ENCODE data around the gene OPCML. TPM values are rescaled to one million over a fixed set of nuclear protein-coding genes. Genes with fewer than 3 reads are reported as not detected.

OPCML gene
- total RNA-seq, 4 donors from 2014 or later: 0.16 TPM; not detected in 3

GRCh38 chr11:132886335-132886734 lies 646.0 kb downstream of the OPCML start:
- TF ChIP-seq, protein P1, sequence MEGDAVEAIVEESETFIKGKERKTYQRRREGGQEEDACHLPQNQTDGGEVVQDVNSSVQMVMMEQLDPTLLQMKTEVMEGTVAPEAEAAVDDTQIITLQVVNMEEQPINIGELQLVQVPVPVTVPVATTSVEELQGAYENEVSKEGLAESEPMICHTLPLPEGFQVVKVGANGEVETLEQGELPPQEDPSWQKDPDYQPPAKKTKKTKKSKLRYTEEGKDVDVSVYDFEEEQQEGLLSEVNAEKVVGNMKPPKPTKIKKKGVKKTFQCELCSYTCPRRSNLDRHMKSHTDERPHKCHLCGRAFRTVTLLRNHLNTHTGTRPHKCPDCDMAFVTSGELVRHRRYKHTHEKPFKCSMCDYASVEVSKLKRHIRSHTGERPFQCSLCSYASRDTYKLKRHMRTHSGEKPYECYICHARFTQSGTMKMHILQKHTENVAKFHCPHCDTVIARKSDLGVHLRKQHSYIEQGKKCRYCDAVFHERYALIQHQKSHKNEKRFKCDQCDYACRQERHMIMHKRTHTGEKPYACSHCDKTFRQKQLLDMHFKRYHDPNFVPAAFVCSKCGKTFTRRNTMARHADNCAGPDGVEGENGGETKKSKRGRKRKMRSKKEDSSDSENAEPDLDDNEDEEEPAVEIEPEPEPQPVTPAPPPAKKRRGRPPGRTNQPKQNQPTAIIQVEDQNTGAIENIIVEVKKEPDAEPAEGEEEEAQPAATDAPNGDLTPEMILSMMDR (IDR thresholded peaks at IDR 0.05): no peak
- WGBS, 2 donors: 67 to 75% methylated on average over 3 to 5 of the region's 6 CpGs
- intact Hi-C loops (cut with DNase I; ENCODE audit: low total_unique reads): no loop called here
- no peak for DNase-seq (ENCODE audit: low spot score in 2 of 2)
- H3K4me3 ChIP-seq (ENCODE audit: low read depth, poor library complexity, severe bottlenecking): no peak overlapping the region

GRCh38 chr11:132883241-132883640 lies 649.1 kb downstream of the OPCML start:
- no peak overlapping the region for H3K4me3 ChIP-seq (ENCODE audit: low read depth, poor library complexity, severe bottlenecking)
- TF ChIP-seq POLR2A (IDR thresholded peaks at IDR 0.05): no peak
- TF ChIP-seq, protein P1 (IDR thresholded peaks at IDR 0.05): no peak
- intact Hi-C loops (cut with DNase I; ENCODE audit: low total_unique reads): no loop called here
- 85 to 90% methylated on average over 3 of the region's 3 CpGs for WGBS, 2 donors
- DNase-seq (ENCODE audit: low spot score in 2 of 2): no peak

DNA sequence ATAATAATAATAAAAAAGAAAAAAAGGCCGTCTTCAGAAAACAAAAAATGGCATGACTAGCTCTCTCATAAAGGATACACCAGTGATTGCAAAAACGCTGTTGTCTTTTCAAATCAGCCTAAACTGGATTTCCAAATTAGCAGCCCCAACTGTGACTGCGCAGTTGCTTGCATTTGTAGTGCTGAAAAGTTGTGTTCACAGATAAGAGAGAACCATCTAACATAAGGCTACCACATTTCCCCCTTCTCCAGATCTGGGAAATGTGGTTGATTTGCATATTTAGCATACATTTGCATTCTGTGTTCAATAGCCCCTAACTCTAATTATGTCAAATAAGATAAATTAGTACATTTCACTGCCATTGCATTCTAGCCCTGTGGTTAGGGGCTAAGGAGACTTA lies 650.7 kb downstream of the OPCML start:
- no peak for TF ChIP-seq POLR2A (IDR thresholded peaks at IDR 0.05)
- TF ChIP-seq, protein P1 (IDR thresholded peaks at IDR 0.05): no peak
- no peak for DNase-seq (ENCODE audit: low spot score in 2 of 2)
- intact Hi-C loops (cut with DNase I; ENCODE audit: low total_unique reads): no loop called here
- WGBS, 2 donors: 54 to 59% methylated on average over 3 of the region's 3 CpGs
- H3K4me3 ChIP-seq (ENCODE audit: low read depth, poor library complexity, severe bottlenecking): no peak overlapping the region

DNA sequence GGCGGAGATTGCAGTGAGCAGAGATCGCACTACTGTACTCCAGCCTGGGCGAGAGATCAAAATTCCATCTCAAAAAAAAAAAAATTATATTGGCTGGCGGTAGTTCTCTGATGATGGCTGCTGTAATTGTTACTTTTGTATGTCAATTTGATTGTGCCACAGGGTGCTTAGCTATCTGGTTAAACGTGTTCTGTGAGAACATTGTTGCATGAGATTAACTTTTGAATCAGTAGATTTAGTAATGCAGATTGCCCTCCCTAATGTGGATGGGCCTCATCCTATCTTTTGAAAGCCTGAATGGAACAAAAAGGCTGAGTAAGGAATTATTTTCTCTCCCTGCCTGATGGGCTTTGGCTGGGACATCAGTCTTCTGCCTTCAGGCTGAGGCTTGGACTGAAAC lies 654.2 kb downstream of the OPCML start:
- TF ChIP-seq, protein P1 (IDR thresholded peaks at IDR 0.05): no peak
- TF ChIP-seq POLR2A (IDR thresholded peaks at IDR 0.05): no peak
- H3K4me3 ChIP-seq (ENCODE audit: low read depth, poor library complexity, severe bottlenecking): no peak overlapping the region
- intact Hi-C loops (cut with DNase I; ENCODE audit: low total_unique reads): no loop called here
- WGBS, 2 donors: 61 to 62% methylated on average over 5 of the region's 5 CpGs
- DNase-seq (ENCODE audit: low spot score in 2 of 2): no peak

- intact Hi-C loops (cut with DNase I; ENCODE audit: low total_unique reads): no loop called here
- TF ChIP-seq POLR2A (IDR thresholded peaks at IDR 0.05): no peak
- TF ChIP-seq, protein P1 (IDR thresholded peaks at IDR 0.05): no peak
Observed at GRCh38 chr11:132876705-132877104, 655.6 kb downstream of the OPCML start.

DNA sequence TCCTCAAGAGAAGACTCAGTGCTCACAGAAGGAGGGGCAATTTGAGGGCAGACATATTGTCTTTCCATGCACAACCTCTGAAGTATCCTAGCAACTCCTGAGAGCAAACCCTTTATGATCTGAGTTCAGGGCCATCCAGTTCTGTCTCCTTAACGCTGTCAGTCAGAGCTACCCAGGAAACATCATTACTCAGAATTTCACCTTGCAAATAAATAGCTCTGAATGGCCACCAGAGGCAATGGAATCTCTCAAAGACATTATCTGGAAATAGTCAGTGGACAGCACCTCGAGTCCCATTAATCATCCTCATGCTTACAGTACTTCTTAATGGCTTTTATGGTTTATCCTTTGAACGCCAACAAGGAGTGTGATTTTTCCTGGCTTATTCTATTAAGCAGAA lies 656.1 kb downstream of the OPCML start:
- H3K4me3 ChIP-seq (ENCODE audit: low read depth, poor library complexity, severe bottlenecking): no peak overlapping the region
- intact Hi-C loops (cut with DNase I; ENCODE audit: low total_unique reads): no loop called here
- TF ChIP-seq, protein P1 (IDR thresholded peaks at IDR 0.05): no peak
- TF ChIP-seq POLR2A (IDR thresholded peaks at IDR 0.05): no peak
- no peak for DNase-seq (ENCODE audit: low spot score in 2 of 2)
- 79 to 82% methylated on average over 3 of the region's 3 CpGs for WGBS, 2 donors

More at GRCh38 chr11:132876705-132877104, 655.6 kb downstream of the OPCML start:
- no peak overlapping the region for H3K4me3 ChIP-seq (ENCODE audit: low read depth, poor library complexity, severe bottlenecking)
- no peak for DNase-seq (ENCODE audit: low spot score in 2 of 2)
- WGBS, 2 donors: 83 to 87% methylated on average over 6 of the region's 6 CpGs

Data from lower leg skin (tissue), 4 donors.